Bronchial smooth muscle cell (primary cell): ENCODE results near the gene DCTPP1. TPM values are rescaled to one million over a fixed set of nuclear protein-coding genes. Genes with fewer than 3 reads are reported as not detected.

ENCODE experiments used
- total RNA-seq: library from RNA; depleted of rRNA; stranded (reverse); fragments of >200 nt; gene quantifications from 2 replicates; pipeline ENCODE4 v1.2.1, GENCODE V29; 2014

The DCTPP1 gene
- 6.0 and 12.0 TPM in 2 replicates for total RNA-seq

DNA sequence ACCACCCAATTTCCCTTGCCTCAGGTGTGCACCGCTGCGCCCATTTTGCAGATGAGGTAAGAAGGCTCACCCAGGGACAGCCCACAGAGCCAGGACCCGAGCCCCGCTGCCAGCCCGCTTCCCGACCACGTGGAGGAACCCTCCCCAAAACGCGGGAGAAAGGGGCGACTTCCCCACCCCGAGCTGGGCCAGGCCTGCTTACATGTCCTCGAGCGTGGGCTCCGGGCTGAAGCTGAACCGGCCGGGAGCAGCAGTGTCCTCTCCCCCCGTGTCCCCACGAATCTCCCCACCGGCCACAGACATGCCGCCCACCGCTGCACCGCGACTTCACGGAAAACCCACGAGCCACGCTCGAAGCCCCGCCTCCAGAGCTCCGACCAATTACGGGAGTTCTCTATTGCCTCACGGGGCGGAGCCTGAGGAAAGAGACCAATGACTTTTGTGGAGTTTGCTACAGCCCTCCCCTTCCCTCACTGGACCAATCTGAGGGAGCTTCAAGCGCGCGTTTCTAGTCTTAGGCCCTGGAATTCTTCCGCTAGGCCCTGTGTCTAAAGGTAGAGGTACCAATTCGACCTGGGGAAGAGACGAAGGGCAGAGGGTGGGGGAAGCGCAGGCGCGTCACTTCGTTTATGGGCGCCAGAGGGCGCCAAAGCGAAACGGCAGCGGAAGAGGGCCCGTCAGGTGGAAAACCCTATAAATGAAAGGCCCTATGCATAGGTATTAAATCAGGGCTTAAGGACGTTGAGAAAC lies at the start of gene DCTPP1:
TSS of gene DCTPP1 (minus strand) at position 353 of the 750 bp plus-strand sequence. CDS start at position 303, 50 bp downstream.

DNA sequence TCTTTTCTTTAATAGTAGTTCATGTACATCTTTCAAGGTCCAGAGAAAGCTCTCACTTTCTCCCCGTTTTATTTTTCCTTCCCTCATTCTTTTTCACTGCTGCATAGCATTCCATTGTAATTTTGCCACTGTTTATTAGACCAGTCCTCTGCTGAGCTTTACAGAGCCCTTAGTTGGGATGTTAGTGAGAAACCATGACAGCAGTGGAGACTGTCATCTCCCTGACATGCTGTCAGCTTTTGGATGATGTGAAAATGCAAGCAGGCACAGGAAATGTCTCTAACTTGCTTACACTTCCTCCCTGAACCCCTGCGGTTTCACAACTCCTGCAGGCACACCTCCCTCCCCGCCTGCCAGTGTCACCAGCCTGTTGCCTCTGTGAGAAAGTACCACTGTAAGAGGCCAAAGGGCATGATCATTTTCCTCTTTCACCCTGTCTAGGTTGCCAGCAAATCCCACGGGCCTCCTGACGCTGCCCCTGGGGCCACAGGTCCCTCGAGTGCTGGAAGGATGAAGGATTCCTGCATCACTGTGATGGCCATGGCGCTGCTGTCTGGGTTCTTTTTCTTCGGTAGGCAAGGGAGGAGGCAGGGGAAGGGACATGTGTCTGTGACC lies 42.6 kb upstream of the DCTPP1 start, which contains the start of gene ITGAL:
TSS of gene ITGAL (plus strand) at position 415 of the 615 bp plus-strand sequence. CDS start at position 511, 96 bp downstream.

DNA sequence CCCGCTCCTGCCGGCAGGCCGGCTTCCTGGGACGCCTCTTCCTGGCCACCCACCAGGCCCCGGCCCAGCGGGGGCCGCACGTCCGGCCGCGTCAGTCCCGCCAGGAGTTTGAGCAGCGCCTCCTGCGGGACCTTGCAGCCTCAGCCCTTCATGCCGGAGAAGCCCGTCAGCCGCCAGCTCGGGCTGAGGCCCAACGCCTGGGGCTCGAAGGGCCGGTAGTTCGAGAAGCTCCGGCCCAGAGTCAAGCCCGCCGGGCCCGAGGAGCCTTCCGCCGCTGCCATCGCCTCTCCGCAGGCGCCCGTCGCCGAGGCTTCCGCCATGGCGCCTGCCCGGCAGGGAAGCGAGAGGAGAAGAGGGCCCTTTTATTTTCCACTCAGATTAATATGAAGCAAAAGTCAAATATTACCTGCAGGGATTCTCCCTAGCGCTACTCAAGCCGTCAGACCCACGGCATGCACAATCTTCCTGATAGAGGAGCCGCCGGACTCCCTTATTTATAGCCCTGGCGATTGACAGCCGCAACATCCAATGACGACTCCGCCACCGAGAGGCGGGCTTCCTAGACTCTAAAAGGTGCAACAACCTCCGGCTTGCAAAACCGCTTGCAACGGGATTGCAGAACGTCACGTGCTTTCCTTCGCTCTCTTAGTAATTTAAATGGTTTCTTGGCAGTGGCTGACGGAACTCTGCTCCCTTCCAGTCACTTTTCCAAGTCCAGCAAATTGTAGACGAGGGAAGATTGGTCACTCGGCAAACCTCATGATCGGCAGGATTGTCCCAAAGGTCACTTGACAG lies 15.8 kb upstream of the DCTPP1 start, which contains the start of gene SEPHS2:
TSS of gene SEPHS2 (minus strand) at position 467 of the 795 bp plus-strand sequence. CDS start at position 320, 147 bp downstream.

DNA sequence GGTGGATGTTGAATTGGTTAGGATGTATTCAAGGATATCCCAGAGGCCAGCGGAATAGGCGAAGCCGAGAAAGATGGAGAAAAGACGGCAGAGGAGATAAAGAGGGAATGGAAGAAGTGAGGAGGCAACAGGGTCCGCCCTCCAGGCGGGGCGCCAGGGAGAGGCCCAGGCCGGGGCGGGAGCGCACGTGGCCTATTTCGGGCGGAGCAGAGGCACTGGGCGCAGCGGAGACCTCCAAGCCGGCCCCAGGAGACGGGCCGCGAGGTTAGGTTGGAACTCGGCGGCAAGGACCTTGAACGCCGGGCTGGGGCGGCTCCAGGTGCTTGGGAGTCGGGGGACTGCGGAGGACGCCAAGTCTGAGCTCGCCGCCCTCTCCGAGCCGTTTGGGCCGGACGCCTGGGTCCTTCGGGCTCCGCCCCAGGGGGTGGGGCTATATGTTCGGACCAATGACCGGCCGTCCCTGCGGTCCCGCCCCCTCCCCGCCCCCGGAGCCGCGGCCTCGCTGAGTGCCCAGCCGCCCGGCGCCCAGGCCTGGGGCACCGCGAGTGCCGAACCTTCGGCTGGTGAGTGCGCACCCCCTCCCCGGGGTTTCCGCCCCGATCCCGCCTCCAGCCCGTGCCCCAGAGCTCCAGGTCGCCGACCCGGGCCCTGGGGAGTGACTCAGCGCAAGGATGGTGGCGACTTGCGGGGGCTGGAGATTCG lies 22.6 kb downstream of the DCTPP1 start, which contains the start of gene ZNF771:
TSS of gene ZNF771 (plus strand) at position 505 of the 702 bp plus-strand sequence. CDS start 448 bp downstream, outside the sequence.

DNA sequence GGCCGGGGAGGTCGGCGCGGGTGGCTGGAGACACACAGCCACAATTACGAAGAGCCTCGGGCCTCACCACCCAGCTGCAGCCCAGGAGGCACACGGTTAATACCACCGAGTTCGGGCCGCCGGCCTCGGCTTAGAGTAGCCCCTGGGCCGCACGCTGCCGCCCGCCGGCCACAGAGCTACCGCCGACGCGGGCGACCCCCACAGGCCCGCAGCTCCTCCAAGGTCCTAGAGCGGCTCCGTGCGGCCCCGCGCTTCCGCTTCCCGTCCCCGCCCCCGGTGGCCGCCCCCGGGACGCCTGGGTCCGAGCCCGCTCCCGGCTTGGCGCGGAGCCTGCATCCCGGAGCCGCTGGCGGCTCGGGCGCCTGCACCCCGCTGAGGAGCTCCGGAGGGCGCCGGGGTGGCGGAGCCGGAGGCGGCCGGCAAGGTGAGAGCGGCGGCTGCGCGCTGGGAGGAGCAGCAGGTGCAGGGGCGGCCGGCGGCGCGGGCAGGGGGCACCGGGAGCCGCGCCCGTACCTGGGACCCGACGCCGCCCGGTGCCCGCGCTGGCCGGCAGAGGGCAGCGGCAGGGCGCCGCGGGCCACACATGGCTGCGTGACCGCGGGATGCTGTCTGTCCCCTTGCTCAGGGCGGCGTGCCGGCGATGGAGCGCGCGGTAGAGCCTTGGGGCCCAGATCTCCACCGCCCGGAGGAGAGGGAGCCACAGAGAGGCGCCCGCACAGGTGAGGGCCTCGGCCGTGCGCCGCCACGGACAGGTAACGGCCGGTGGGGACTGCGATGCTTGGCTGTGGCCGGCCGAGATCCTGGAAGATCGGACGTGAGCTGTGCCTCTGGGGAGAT lies 34.5 kb downstream of the DCTPP1 start, which contains the start of gene ZNF48:
TSS of gene ZNF48 (plus strand) at position 266 of the 837 bp plus-strand sequence. CDS start at position 641, 375 bp downstream.

DNA sequence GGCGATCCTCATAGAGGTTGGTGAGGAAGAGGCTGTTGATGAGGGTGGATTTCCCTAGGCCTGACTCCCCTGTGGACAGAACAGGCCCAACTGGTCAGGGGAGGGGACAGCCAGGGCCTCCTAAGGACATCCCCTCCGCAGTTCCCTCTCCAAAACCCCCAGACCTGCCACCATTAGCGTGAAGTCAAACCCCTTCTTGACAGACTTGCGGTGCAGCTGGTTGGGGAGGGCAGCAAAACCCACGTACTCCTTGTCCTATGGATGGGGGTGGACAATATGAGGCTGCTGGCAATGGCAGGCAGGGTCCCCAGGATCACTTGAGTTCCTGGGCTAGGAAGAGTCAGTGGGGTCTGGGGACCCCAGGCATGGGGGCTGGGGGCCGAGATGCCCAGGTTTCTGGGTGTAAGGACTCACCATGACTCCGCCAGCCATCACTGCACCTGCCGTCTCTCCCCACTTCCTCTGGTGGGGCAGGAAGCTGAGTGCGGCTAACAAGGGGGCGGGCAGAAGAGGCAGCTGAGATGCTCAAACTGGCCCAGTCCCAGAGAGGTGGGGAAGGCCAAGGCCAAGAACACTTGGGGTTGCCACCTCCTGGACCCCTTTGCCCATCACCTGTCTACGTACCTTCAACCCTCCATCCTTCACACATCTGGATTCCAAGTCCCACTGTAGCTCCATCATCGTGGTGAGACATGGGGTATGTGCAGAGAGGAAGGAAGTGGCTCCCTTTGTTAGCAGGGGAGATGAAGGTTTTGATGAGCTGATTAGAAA lies 47.5 kb downstream of the DCTPP1 start, which contains the start of gene SEPTIN1:
TSS of gene SEPTIN1 (minus strand) at position 451 of the 771 bp plus-strand sequence. CDS start at position 432, 19 bp downstream.

DNA sequence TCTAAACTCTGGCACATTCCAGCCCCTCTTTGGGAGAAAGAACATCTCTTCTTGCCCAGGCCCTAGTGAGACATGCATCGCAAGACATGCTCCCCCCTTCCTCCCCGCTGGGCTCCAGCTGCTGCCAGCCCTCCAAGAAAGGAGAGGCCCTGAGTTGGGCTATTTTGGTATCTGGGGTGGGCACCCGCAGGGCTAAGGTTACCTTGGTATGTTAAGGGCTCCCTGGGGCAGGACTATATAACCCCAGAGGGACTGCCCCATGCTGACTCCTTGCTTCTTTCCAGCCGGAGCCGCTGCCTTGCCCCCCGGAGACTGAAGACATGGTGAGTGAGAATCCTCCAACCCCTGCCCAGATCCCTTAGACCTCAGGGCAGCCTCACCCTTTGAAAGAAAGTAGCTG lies 55.3 kb downstream of the DCTPP1 start, which contains the start of gene MYL11:
TSS of gene MYL11 (plus strand) at position 265 of the 400 bp plus-strand sequence. CDS start at position 321, 56 bp downstream.

Other genes with a start within 250 kb of the DCTPP1 start
- gene CORO1A, start 246.4 kb downstream of the DCTPP1 start, total RNA-seq: 0.60 and 0.79 TPM in 2 replicates
- 27.8 and 29.3 TPM in 2 replicates for gene BOLA2B, start 236.4 kb downstream of the DCTPP1 start, total RNA-seq
- gene SLX1A, start 236.2 kb downstream of the DCTPP1 start, total RNA-seq: 11.6 and 17.2 TPM in 2 replicates
- 1.3 and 1.7 TPM in 2 replicates for gene SULT1A3, start 230.8 kb downstream of the DCTPP1 start, total RNA-seq
- gene NPIPB13, start 181.6 kb downstream of the DCTPP1 start, total RNA-seq: 1.1 and 1.7 TPM in 2 replicates
- 31.2 and 40.7 TPM in 2 replicates for gene CD2BP2, start 74.7 kb downstream of the DCTPP1 start, total RNA-seq
- 21.3 and 25.2 TPM in 2 replicates for gene TBC1D10B, start 59.5 kb downstream of the DCTPP1 start, total RNA-seq
- 0.95 TPM in 1 of 2 replicates, not detected in the other for gene MYL11, start 55.2 kb downstream of the DCTPP1 start, total RNA-seq
- under 0.01 and 0.26 TPM in 2 replicates for gene SEPTIN1, start 47.5 kb downstream of the DCTPP1 start, total RNA-seq
- 3.1 and 4.4 TPM in 2 replicates for gene ZNF48, start 34.6 kb downstream of the DCTPP1 start, total RNA-seq
- gene ZNF771, start 22.4 kb downstream of the DCTPP1 start, total RNA-seq: 9.6 and 13.6 TPM in 2 replicates
- gene SEPHS2, start 15.8 kb upstream of the DCTPP1 start, total RNA-seq: 11.8 and 14.5 TPM in 2 replicates
- not detected in 2 replicates for gene ITGAL, start 42.7 kb upstream of the DCTPP1 start, total RNA-seq
- 12.3 and 15.3 TPM in 2 replicates for gene ZNF768, start 96.5 kb upstream of the DCTPP1 start, total RNA-seq
- 4.2 and 6.3 TPM in 2 replicates for gene ZNF747, start 104.8 kb upstream of the DCTPP1 start, total RNA-seq
- gene ZNF764, start 128.3 kb upstream of the DCTPP1 start, total RNA-seq: 2.0 and 2.3 TPM in 2 replicates
- 5.8 and 13.6 TPM in 2 replicates for gene ZNF688, start 141.7 kb upstream of the DCTPP1 start, total RNA-seq
- 6.8 and 7.1 TPM in 2 replicates for gene ZNF785, start 155.7 kb upstream of the DCTPP1 start, total RNA-seq
- 2.5 and 2.7 TPM in 2 replicates for gene ZNF689, start 180.4 kb upstream of the DCTPP1 start, total RNA-seq
- 3.3 and 3.8 TPM in 2 replicates for gene PRR14, start 220.9 kb upstream of the DCTPP1 start, total RNA-seq
- 10.2 and 12.5 TPM in 2 replicates for gene FBRS, start 228.4 kb upstream of the DCTPP1 start, total RNA-seq